SKM-1 (cell line): Measurements from ENCODE around the gene SNED1.

ENCODE experiments used
- DNase-seq: peaks from one replicate; lab custom pipeline; 2025; ENCODE audit not compliant: unreplicated experiment; lab: John Stamatoyannopoulos, UW

Gene SNED1

DNA sequence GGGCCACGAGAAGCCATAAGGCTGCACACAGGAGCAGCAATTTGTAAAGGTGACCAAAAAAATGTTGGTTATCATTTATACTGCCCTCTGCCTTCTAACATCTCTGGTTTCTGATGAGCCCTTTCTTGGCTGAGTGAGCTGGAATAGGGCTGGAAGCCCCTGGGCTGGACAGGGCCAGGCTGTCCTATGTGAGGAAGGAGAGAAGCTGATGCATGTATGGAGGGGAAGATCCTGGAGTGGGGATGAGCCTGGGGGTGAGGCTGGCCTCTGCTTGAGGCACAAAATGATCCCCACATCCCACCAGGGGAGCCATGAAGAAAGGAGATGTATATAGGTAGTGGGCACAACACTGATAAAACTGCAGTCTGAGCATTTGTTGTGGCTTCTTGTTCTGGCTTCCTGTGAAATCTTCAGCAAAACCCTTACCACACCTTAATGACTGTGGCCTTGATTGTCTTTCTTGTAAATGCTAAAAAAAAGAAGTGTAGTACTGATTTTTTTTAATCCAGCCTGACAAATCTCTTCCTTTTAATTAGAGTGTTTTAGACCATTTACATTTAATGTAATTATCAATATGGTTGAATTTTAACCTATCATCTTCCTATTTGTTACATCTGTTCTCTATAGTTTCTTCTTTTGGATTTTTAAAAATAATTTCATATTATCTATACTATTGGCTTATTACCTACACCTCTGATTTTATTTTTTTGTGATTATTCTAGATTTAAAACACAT, 5.6 kb downstream of the SNED1 start:
- no peak for DNase-seq

DNA sequence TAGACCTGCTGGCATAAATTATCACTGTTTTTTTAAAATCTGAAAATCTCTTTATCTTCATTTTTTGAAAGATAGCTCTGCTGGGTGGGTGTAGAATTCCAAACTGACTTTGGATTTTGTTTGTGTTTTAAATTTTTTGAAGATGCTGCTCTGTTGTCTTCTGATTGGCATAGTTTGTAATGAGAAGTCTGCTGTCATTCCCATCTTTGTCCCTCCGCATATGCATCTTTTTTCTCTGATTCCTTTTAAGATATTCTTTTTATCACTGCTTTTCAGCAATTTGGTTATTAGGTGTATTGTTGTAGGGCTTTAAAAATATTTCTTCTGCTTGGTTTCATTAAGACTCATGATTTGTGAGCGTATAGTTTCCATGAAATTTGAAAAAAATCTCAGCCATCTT, 7.2 kb downstream of the SNED1 start:
- no peak for DNase-seq

DNA sequence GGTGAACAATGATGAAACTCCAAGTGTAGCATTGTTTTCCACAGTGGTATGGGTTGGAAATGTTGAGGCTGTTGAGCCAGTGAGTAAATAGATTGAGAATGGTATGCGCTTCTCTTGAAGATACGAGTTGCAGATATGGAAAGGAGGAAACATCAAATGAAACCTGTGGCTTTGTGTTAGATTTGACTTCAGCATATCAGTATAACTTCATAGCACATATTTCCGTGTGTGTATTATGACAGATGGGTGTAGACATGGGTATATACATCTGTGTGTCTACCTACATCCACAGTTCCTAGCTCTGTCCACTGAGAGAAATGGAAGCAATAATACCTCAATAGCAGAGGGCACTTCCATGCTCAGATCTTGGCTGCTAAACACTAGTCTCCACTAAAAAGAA, 8.0 kb downstream of the SNED1 start:
- DNase-seq, result no peak

DNA sequence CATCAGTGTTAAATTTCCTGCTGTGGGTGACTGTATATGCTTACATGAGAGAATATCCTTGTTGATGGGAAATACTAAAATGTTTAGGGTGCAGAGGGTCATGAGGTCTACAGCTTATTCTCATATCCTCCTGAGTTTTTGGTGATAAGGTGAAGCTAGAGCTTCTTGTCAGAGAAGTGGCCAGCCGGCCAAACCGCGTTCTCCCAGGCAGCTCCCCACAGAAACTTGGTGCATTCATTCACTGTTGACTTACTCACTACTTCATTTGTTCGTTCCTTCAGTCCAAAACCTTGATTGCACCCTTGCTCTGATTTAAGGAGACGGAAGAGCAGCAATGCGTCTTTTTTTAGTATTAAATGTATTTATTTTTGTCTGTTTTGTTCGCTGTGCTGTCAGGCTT, 8.7 kb downstream of the SNED1 start:
- DNase-seq, result no peak

DNA sequence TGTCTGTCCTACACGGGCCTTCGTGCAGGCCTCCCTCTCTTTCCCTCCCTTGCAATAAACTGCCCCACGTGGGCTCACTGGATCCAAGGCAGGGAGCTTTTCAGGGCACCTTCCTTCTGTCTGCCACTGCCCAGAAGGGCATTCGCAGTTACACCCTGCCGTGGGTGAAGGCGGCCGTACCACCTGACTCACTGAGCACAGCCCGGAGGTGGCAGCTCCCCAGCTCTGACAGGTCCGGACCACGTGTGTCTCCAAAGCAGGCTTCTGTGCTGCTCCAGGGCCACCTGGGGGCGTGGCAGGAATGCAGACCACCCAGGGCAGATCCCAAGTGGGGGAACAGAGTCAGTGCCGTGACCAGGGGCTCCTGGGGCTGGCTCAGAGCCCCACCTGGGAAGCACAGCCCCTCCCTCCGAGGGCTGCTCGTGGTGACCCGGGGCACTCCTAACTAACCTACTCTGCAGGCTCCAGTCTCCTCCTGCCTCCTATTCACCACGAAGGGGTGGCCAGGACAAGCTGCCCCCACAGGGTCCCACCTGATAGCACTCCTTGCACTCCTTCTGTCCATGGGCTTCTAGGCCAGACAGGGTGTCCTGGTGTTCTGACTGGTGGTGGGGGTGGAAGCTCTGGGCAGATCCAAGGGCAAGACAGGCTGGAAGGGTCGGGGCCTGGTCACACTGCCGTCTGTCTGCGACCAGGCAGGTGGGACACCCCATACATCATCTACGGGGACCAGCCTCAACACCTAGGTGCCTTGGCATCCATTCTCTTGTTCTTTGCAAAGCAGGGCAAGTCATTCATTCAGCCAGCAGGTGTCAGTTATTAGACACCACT, 9.7 kb downstream of the SNED1 start:
- DNase-seq, result no peak

DNA sequence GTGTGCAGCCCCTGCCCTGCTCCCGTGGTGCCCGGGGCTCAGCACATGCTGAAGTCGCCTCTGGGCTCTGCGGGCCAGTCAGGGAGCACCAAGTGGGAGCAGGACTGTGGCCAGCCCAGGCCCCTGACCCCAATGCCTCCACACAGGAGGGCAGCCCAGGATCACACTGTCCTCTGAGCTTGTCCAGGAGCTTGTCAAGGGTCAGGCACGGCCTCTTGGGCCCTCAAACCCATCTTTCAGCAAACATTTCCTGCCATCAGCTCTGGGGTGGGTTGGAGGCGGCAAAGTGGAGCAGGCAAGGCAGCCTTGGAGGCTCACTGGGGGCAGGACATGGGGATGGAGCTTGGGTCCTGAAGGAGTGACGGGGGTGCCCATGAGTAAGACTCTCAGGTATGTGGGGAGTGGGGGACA, 10.3 kb downstream of the SNED1 start:
- no peak for DNase-seq

DNA sequence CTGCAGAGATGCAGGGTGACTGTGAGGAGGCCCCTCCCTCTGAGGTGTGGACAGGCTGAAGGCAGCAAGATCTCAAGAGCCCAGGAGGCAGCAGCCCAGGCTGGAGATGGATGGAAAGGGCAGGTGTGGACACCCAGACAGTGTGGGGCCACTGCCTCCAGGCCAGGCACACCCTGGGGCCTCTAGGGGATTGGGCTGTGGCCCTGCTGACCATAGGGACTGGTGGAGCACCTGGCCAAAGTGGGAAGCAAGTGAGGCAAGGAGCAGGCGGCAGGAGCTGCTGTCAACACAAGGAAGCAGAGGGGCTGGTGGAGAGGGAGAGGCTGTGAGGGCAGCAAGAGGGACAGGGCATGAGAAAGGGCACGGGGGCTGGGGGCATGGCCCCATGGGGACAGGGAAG, 10.8 kb downstream of the SNED1 start:
- DNase-seq, result no peak

DNA sequence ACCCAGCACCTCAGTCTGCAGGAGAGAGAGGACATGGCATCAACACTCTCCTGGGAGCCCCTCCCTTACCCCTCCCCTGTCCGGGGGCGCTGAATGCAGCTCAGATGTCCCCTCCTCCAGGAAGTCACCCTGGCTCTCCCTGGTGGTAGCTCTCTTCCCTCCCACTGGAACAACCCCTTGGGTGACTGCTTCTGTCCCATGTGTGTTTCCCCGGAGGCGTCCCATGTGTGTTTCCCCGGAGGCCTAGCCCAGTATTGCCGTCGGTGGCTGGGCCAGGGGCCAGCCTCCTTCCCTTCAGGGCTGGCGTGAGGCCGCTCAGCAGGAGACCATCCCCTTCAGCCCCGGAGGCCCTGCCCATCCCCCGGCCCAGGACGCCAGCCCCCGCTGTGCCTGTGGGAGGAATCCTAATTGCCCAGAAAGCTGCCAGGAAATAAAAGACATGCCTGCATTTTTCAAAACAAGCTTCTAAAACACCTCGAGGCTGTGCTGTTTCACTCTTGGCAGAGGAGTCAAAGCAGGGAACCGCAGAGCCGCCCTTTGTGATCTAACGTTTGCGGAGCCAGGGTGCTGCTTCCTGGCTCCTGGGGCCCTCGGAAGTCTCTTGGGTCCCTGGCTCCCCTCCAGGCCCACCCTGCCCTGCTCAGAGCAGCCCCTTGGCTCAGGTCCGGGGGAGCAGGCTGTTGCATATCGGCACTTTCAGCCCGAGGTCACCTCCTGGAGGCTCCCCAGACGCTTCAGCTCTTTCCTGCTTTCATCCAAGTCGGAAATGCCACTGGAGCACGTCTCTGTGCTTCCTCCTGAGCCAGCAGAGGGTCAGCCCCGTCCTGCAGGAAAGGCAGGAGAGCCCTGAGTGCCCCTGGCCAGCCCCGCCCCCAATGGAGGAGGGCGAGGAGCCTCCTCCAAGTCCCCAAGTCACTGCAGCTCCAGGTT, 11.4 kb downstream of the SNED1 start:
- DNase-seq, result no peak

DNA sequence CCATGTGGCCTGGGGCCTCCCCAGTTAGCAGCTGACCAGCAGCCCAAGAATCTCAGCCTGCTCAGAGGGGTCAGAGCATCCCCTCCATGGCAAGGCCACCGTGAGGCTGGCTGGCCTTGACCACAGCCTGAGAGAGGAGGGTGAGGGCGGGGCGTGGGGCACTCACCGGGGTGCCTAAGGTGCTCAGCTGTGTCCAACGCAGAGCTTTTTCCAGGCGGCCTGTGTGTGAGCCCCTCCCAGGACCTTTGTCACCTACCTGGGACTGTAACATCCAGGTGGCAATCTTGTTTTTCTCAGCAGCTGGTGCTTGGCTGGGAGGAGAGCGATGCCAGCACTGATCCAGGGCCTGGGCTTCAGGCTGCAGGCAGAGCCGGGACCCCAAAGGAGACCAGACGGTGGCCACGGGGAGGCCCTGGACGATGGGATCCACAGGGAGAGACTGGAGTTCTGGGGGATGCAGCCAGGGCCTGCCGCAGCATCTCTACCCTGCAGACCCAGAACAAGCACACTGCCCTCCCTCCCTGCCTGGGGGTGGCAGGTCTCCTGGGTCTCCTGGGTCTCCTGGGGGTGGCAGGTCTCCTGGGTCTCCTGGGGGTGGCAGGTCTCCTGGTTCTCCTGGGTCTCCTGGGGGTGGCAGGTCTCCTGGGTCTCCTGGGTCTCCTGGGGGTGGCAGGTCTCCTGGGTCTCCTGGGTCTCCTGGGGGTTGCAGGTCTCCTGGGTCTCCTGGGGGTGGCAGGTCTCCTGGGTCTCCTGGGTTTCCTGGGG, 12.3 kb downstream of the SNED1 start:
- DNase-seq, result no peak

DNA sequence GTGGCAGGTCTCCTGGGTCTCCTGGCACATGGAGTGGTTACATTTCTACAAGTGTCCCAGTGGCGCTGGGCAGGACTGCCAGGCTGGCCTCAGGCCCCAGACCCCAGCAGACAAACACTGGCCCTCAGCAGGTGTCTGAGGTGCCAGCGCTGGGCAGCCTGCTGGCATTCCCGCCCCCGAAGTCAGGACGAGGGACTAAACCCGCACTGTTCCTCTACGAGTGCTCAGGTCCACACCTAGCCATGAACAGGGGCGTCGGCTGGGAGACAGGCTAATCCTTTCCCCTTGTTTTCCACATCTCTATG, 12.8 kb downstream of the SNED1 start:
- DNase-seq, result no peak

DNA sequence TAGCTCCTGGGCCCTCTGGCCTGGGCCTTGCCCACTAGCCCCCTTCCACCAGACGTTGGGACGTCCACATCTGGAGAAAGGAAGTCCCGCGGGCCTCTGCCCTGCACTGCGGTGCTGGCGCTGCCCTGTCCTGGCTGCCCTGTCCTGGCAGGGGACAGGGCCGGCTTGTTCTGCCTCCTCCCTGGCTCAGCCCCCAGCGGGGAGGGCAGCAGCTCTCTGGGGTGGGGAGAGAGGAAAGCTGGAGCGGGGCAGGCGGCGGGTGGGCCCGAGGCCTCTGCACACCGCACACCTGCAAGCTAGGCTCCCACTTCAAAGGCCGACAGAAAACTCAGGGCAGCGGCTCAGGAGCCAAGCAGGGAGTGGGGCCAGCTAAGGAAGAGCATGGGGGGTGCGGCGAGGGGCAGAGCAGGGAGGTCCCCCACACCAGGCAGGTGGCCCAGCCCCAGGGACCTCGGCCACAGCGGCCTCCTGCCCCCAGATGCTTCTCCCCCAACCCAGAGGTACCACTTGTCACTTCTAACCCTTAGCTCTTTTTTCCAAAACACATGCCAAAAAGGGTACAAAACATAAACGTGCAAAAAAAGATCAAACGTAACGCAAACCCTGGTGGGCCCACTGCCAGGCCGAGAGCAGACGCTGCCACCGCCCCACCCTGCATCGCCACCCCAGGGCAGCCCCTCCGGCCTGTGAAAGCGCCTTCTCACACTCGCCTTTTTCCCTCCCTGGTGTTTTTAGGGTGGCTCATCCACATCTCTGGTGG, 13.5 kb downstream of the SNED1 start:
- DNase-seq, result no peak

DNA sequence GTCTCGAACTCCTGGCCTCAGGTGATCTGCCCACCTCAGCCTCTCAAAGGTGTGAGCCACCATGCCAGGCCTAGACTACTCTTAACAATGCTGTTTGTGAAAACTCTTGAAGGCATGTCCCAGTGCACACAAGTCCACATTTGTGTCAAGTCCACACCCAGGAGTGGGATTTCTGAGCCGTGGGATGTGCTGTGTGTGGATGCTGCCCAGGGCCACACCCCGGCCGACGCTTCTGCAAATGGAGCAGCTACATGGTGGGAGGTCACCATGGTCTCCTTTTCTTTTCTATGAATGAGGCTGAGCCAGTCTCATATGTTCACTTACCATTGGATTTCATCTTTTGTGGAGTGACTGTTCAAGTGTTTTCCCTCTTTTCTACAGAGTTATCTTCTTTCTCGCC, 15.8 kb downstream of the SNED1 start:
- DNase-seq, result no peak

DNA sequence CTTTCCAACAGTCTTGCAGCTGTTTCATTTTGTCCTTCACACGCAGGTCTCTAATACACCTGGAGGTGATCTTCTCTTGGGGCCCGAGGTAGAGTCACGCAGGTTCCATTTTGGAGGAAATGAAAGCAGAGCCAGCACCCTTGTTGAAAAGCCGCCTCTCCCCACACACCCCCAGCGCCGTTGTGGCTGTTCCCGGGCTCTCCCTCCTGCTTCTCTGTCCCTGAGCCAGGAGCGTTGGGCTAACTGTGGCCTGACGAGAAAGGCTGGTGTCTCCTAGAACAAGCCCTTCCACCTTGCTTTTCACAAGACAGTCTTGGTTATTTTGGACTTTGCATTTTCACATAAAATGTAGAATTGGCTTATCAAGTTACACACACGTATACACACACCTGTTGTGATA, 16.3 kb downstream of the SNED1 start:
- DNase-seq, result no peak

DNA sequence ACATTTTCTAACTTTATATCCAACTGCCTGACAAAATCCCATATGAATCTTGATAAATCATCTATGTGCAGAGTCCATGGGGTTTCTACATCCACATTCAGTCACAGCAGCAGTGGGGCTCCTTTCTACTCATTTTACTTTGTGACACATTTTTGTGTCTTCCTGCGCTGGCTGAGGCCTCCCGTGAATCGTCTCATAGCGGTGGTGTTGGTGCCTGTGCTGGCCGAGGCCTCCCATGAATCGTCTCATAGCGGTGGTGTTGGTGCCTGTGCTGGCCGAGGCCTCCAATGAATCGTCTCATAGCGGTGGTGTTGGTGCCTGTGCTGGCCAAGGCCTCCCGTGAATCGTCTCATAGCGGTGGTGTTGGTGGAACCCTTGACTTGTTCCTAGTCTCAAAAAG, 17.0 kb downstream of the SNED1 start:
- DNase-seq, result no peak

DNA sequence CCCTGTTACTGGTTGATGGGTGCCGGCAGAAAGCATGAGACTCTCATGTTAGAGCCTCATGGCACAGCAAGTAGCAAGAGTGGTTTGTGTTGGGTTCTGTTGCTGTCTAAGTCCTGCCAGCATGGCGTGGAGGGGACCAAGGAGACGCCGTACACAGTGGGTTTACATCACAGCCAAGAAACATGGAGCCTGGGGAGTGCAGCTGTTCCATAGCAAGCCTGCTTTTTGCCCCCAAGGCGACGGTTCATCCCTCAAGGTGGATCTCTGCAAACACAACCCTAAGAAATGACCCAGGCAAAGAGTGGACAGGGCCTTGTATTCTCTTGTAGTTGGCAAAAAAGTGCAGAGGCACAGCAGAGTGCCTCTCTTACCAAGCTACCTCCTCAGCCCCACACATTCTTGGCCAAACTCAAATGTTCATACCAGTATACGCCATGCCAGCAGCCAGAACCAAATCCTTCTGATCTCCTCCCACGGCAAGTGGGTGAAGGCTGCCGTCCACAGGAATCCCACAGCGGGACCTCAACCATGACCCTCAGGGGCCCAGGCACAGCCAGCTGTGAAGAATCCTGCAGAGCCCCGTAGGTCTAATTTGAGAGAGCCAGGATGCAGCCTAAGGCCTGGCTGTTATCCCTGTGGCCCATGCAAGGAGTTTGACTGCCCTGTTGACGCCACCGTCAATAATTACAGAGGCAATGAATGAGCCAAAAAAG, 19.0 kb downstream of the SNED1 start:
- no peak for DNase-seq

DNA sequence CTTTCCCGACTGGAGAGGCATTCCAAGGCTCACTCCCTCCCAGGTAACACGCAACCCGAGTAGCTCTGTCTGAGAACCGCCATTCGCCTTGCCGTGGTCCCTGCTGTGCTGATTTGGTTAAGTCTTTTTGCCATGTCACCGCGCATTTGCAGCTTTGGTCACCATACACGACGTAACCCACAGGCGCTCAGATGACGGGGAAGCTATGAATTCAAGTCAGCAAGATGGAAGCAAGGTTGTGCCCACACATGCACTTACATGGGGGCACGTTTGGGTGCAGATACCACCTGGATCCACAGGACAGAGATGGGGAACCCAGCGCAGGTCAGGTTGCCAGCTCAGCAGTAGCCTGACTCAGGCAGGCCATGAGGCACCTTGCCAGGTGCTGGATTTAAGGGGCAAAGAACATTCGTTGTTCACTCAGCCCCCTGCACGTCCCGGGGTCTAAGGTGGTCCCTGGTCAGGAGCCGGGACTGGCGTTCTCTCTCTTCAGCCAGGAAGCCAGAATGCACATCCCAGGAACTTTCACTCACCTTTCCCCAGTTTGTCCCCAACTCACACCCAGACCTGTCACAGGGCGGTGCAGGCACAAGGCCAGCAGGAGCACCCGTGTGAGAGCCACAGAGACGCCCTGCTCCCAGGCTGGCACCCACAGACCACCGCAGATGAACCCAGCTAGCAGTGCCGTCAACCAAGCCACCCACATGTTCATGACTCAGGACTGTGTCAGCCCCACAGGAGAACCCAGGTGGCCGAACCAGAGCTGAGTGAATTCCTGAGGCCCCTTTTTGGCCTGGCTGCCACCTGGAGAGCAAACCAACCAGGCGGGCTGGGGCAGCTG, 19.9 kb downstream of the SNED1 start:
- no peak for DNase-seq

DNA sequence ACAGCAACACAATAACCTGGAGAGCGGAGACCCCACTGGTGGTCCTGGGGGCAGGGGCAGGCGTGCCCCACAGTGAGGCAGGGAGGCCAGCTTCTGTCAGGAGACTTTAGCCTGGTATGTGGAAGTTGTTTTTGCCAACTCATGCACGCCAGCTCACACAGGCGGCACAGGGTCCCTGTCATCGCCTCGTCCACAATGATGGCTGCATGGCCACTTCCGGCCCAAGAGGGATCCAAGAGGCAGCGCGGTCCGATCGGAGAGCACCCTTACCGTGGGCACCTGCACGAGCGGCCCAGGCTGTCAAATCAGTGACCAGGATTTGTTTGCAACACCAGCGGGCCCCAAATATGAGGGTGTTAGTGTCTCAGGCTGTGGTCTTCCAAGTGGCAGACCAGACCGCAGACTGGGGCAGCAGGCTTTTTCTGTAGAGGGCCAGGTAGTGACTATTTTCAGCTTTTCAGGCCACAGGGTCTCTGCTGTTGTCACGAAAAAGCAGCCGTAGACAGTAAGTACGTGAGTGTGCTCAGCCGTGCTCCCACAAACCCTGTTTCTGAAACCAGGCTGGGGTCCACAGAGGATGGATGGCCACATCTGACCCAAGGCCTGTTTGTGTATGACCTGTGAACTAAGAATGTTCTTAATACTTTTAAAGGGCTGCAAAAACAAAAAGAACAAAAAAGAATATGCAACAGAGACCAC, 21.2 kb downstream of the SNED1 start:
- no peak for DNase-seq

DNA sequence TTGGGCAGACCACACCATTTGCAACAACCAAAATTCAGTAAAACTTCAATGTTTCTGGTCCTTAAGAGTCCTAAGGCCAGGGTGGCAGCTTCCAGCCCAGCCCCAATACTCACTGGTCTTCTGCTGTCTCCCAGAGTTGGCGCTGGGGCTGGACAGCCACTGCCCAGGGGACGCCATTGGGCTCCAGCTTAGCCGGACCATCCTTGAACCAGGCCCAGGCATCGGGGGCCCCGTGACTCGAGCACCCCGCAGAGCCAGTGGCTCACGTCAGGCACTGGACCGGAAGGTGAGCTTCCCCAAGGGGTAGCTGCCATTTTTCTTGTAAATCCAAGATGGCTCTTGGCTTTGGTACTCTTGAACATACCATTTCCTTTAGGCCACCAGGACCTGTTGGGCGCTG, 21.8 kb downstream of the SNED1 start:
- no peak for DNase-seq
